Measurements from ENCODE around the gene RCE1.

Gene RCE1

GRCh38 chr11:66886671-66887221 lies 43.5 kb downstream of the RCE1 start:
- DNase-seq (ENCODE audit: low read depth): no peak

GRCh38 chr11:66887526-66887925 lies 44.3 kb downstream of the RCE1 start:
- no peak for DNase-seq (ENCODE audit: low read depth)

GRCh38 chr11:66888282-66888681 lies 45.0 kb downstream of the RCE1 start:
- DNase-seq (ENCODE audit: low read depth): no peak

- no peak for DNase-seq (ENCODE audit: low read depth)
Measured at GRCh38 chr11:66889960-66890359, 46.7 kb downstream of the RCE1 start.

- DNase-seq (ENCODE audit: low read depth): peak; percentile 35
Measured at GRCh38 chr11:66891851-66892660, 48.8 kb downstream of the RCE1 start.

GRCh38 chr11:66892911-66893310 lies 49.7 kb downstream of the RCE1 start:
- DNase-seq (ENCODE audit: low read depth): no peak

- DNase-seq (ENCODE audit: low read depth): no peak
Measured at GRCh38 chr11:66894141-66894540, 50.9 kb downstream of the RCE1 start.
